Natural killer cell treated with Interleukin-12 subunit alpha and Interleukin-12 subunit beta and Interleukin-15 and Interleukin-18, amount 100 ng/mL, for 72 hours (primary cell): Measurements from ENCODE around the gene LRIG2. TPM values are rescaled to one million over a fixed set of nuclear protein-coding genes. Genes with fewer than 3 reads are reported as not detected.

Source experiments
- total RNA-seq, 2 donors: library from RNA; stranded (reverse); gene quantifications; one replicate each; pipeline ENCODE4 v1.2.3, GENCODE V29; 2022

The LRIG2 gene
- total RNA-seq, 2 donors from 2014 or later = 13.0 to 20.8 TPM

Other genes starting within 250 kb of the LRIG2 start
- gene SLC16A1, start 117.0 kb upstream of the LRIG2 start, total RNA-seq = 10 to 100 TPM; 47.8 to 88.4 TPM